Lung (tissue), 12 donors: ENCODE results near the gene WIPI1. TPM values are rescaled to one million over a fixed set of nuclear protein-coding genes. Genes with fewer than 3 reads are reported as not detected.
"Not testable (repeated sequence)": the region's sequence is repeated elsewhere in the genome, so short reads cannot be mapped to it uniquely, and the experiment has no call there.

Experiments
- ATAC-seq: fragments of 200-7000 bp; cut with Tn5 transposase; one replicate; pipeline ENCODE4 v1.9.1; 2020; ENCODE audit warnings: moderate number of reproducible peaks; ENCODE audit not compliant: insufficient read depth, low FRiP score
- DNase-seq, 3 donors: peaks; one replicate each; pipeline ENCODE4 v3.0.0-alpha.2; 2013 to 2017
- H3K27ac ChIP-seq, 2 donors: one replicate each; pipeline ENCODE4 v1.5.1; 2013; ENCODE audit warnings: mild to moderate bottlenecking in 2 of 2, moderate library complexity in 2 of 2, control low read depth in 1 of 2, inconsistent platforms in 1 of 2, low read depth in 1 of 2, low read length in 1 of 2
- H3K27me3 ChIP-seq, 3 donors: one replicate each; pipeline ENCODE4 v1.5.1; 2013; ENCODE audit warnings: low read length in 2 of 3; ENCODE audit not compliant: control insufficient read depth in 3 of 3, insufficient read depth in 3 of 3
- H3K36me3 ChIP-seq, 4 donors: one replicate each; pipeline ENCODE4 v1.5.1; 2013; ENCODE audit warnings: low read length in 4 of 4, mild to moderate bottlenecking in 1 of 4, moderate library complexity in 1 of 4; ENCODE audit not compliant: control insufficient read depth in 4 of 4, insufficient read depth in 4 of 4
- H3K4me1 ChIP-seq, 5 donors: one replicate each; pipeline ENCODE4 v1.5.1; 2013; ENCODE audit warnings: low read length in 5 of 5, mild to moderate bottlenecking in 2 of 5, moderate library complexity in 1 of 5; ENCODE audit not compliant: control insufficient read depth in 5 of 5, insufficient read depth in 5 of 5
- H3K4me3 ChIP-seq: one replicate; pipeline ENCODE4 v1.5.1; 2013; ENCODE audit warnings: mild to moderate bottlenecking, control low read depth, moderate library complexity
- H3K9ac ChIP-seq, 2 donors: one replicate each; pipeline ENCODE4 v1.5.1; 2013; ENCODE audit warnings: low read length in 2 of 2, control low read depth in 1 of 2; ENCODE audit not compliant: insufficient read depth in 1 of 2
- H3K9me3 ChIP-seq, 4 donors: one replicate each; pipeline ENCODE4 v1.5.1; 2013; ENCODE audit warnings: low read length in 3 of 4, mild to moderate bottlenecking in 1 of 4, moderate library complexity in 1 of 4; ENCODE audit not compliant: control insufficient read depth in 4 of 4, insufficient read depth in 3 of 4
- CTCF ChIP-seq: IDR thresholded peaks from 2 replicates; pipeline ENCODE4 v1.5.1; 2012; ENCODE audit warnings: mild to moderate bottlenecking; ENCODE audit errors: control extremely low read depth, extremely low read depth
- WGBS, 2 donors: extraction: QIAGEN DNeasy Blood & Tissue Kit; methylation state at CpG; one replicate each; pipeline ENCODE4 v1.1.7; 2013; 5-methylcytosine and 5-hydroxymethylcytosine counted together
- polyA plus RNA-seq, 2 donors: library from polyadenylated mRNA; stranded (reverse); fragments of 200-250 nt; gene quantifications; one replicate each; pipeline ENCODE4 v1.2.1, GENCODE V29; 2013
- total RNA-seq, 2 donors: library from RNA; depleted of rRNA in 1 of 2; stranded (reverse); fragments of >200 nt in 1 of 2; gene quantifications; one replicate each; pipeline ENCODE4 v1.2.1, GENCODE V29; 2014 to 2021
- donor health status: control.
- donor health status: control.
- donor health status: Bipolar disorder and iron deficiency.
- donor health status: healthy.
- donor health status: DM: yes; HTN: yes; CAD: no.

The WIPI1 gene
- total and polyA plus RNA-seq, 4 donors = 30.4 to 58.5 (median 41.8) TPM

- no peak overlapping the region for H3K9ac ChIP-seq
- H3K4me3 ChIP-seq = no peak overlapping the region
- DNase-seq = no peak
- H3K27ac ChIP-seq = peak overlapping the region; percentile 69 to 77
- peaks cover 0 to 5% (median 0%) of the 10 kb centered on the region in 5 donors for H3K4me1 ChIP-seq
- no peaks in the 10 kb centered on the region for H3K36me3 ChIP-seq
- H3K9me3 ChIP-seq = no peaks in the 10 kb centered on the region
- ATAC-seq = peak; percentile 50
- H3K27me3 ChIP-seq = no peaks in the 10 kb centered on the region
- TF ChIP-seq CTCF = no peak
- WGBS, 2 donors = 7 to 18% methylated on average over 7 of the region's 7 CpGs
Observed at GRCh38 chr17:68498479-68499326, 41.4 kb upstream of the WIPI1 start.

- peak; percentile 24 for ATAC-seq
- peaks cover 0 to 8% (median 0%) of the 10 kb centered on the region in 5 donors for H3K4me1 ChIP-seq
- WGBS, 2 donors = 0 to 6% methylated on average over 3 of the region's 3 CpGs
- no peaks in the 10 kb centered on the region for H3K9me3 ChIP-seq
- H3K27me3 ChIP-seq = no peaks in the 10 kb centered on the region
- H3K4me3 ChIP-seq = no peak overlapping the region
- H3K27ac ChIP-seq = peak overlapping the region; percentile 40 to 55
- TF ChIP-seq CTCF = no peak
- no peak overlapping the region for H3K9ac ChIP-seq
- H3K36me3 ChIP-seq = no peaks in the 10 kb centered on the region
- peak in 1 of 3 donors; percentile 42 for DNase-seq
Observed at GRCh38 chr17:68497885-68498319, 40.6 kb upstream of the WIPI1 start.

- Histone ChIP-seq H3K4me3 (no peak overlapping the region), H3K27me3 (no peaks in the 10 kb centered on the region), H3K36me3 (no peaks in the 10 kb centered on the region), H3K9me3 (no peaks in the 10 kb centered on the region), H3K27ac (no peak overlapping the region), H3K4me1 (peaks cover 0 to 20% (median 5%) of the 10 kb centered on the region in 5 donors), H3K9ac (no peak overlapping the region)
- TF ChIP-seq CTCF = no peak
- ATAC-seq (no peak), DNase-seq (no peak)
- WGBS, 2 donors = 92 to 98% methylated on average over 4 of the region's 4 CpGs
Observed at GRCh38 chr17:68495081-68495480, 37.8 kb upstream of the WIPI1 start.

- DNase-seq, H3K27me3 ChIP-seq, H3K36me3 ChIP-seq, H3K9me3 ChIP-seq, H3K9ac ChIP-seq, H3K4me3 ChIP-seq: not testable (repeated sequence)
- Histone ChIP-seq H3K27ac (peak overlapping the region in 1 of 2 donors; percentile 82), H3K4me1 (peaks cover 0 to 15% (median 5%) of the 10 kb centered on the region in 5 donors)
- 70 to 78% methylated on average over 8 of the region's 8 CpGs for WGBS, 2 donors
- ATAC-seq = peak; percentile 35
Observed at GRCh38 chr17:68492394-68493054, 35.2 kb upstream of the WIPI1 start.
